HG02798 (cell line): Measurements from ENCODE around the gene ELOVL3.
"Not testable (repeated sequence)": the region's sequence is repeated elsewhere in the genome, so short reads cannot be mapped to it uniquely, and the experiment has no call there.

Source experiments
- ATAC-seq: cut with Tn5 transposase; IDR thresholded peaks from one replicate; pipeline ENCODE4 v1.9.1; 2021; ENCODE audit warnings: mild to moderate bottlenecking; ENCODE audit not compliant: unreplicated experiment, poor library complexity

The ELOVL3 gene, protein sequence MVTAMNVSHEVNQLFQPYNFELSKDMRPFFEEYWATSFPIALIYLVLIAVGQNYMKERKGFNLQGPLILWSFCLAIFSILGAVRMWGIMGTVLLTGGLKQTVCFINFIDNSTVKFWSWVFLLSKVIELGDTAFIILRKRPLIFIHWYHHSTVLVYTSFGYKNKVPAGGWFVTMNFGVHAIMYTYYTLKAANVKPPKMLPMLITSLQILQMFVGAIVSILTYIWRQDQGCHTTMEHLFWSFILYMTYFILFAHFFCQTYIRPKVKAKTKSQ

DNA sequence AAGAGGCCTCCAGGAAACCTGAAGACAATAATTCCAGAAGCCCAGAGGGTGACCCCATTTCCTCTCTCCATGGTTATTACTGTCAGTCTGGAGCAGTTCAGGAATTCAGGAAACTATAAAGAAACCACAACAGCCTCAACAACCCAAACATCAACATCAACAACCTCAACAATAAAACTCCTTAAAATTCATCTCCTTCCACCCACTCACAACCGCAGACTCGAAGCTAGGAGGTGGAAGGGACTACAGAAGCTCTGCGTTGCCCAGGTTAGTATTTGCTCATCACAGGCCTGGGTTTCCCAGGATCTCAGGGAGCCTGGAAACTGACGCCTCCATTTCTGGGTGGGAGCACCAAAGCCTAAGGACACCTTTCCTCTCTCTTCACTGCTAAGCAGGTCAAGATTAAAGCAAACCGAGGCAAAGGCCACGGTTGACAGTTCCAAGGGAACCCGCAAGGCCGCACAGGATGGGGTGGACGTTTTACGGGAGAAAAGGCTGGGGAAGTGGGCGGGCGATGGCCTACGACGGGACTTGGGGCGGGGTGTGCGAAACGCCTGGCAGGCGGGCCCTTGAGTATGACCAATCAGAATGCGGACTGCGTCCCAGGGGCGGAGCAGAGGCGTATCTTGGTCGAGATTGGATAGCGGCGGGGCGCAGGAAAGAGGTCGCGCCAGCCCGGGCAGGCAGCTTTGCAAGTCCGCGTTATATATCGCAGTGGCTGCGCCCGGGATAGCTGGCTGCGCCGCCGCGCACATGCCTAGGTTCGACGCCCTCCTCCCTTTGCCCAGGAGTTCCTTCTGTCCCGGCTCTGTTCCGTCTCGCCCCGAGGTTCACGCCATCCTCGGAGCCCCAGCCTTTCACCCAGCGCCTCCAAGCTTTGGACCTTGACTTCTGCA lies at the start of gene ELOVL3:
Gene ELOVL3, plus strand, starts transcription at position 654 of the 896 bp plus-strand sequence. CDS start 250 bp downstream, outside the sequence.
- peak; percentile 88 for ATAC-seq

DNA sequence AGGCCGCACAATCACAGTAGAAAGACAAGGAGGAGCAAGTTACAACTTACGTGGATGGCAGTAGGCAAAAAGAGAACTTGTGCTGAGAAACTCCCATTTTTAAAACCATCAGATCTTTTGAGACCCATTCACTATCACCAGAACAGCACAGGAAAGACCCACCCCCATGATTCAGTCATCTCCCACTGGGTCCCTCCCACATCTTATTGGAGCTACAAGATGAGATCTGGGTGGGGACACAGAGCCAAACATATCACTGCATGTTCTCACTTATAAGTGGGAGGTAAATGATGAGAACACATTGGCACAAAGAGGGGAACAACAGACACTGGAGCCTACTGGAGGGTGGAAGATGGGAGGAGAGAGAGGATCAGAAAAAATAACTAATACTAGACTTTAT lies 41.5 kb upstream of the ELOVL3 start:
- ATAC-seq, result no peak

DNA sequence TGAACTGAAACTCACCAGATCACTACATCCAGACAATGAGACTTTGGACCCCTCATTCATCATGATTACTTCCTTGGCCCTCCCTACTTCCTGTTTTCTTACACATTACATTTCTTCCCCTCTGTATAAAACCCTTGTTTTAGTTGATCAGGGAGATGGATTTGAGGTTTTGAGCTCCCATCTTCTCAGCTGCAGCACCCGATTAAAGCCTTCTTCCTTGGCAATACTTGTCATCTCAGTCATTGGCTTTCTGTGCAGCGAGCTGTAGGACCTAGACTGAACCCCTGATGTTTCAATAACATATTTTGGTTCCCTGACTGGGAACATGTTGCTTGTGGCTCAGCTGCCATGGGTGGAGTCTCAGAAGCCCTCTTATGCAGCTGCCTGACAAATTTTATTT lies 40.8 kb upstream of the ELOVL3 start:
- no peak for ATAC-seq

DNA sequence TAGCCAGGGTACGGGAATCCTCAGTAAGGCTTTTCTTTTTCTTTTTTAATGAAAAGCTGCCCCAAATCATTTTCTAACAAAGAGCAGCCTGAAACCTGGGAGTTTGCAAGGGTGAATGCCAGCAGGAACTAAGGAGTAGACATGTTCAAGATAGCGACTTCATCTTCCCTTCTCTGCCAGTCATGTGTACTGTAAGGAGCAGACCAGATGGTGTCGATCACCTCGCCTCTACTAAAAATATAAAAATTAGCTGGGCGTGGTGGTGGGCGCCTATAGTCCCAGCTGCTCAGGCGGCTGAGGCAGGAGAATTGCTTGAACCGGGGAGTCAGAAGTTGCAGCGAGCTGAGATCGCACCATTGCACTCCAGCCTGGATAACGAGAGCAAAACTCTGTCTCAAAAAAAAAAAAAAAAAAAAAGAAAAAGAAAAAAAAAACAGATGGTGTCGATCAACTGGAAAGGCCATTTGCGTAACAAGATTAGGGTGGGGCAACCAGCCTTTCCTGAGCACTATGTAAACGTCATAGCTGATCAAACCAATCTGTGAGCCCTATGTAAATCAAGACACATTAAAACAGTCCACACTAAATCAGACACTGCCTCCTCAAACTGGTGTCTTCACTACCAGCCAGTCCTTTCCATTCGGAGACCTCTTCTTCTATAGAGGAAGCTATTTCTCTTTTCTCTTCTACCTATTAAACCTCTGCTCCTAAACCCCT lies 40.1 kb upstream of the ELOVL3 start:
- no peak for ATAC-seq

DNA sequence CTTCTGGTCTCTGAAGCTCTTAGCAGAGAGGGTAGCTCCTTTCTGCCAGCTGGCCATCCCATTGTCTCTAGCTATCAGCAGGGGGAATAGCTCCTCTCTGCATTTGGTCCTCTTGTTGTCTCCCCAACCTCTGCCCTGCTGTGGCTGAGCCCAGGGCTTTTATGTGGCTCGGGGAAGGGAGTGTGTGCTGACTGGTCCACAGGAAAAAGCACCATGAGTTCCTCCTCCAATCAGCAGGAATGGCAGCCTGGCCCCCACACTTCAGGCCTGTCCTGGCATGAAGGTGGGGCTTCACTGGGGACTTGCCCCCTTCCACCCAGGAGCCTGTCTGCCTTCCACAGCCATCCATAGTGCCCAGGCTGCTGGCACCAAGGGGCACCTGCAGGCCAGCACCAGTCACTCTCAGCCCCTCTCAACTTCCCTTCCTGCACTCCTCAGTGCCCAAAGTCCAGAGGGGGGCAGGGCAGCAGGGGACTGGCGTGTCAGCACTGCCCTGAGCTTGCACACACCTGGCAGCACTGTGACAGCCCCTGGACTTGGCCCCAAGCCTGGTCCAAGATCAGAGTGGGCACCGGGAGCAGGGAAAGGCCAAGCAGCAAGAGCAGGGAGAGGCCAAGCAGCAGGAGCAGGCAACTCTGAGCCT lies 37.7 kb upstream of the ELOVL3 start:
- ATAC-seq, result no peak

DNA sequence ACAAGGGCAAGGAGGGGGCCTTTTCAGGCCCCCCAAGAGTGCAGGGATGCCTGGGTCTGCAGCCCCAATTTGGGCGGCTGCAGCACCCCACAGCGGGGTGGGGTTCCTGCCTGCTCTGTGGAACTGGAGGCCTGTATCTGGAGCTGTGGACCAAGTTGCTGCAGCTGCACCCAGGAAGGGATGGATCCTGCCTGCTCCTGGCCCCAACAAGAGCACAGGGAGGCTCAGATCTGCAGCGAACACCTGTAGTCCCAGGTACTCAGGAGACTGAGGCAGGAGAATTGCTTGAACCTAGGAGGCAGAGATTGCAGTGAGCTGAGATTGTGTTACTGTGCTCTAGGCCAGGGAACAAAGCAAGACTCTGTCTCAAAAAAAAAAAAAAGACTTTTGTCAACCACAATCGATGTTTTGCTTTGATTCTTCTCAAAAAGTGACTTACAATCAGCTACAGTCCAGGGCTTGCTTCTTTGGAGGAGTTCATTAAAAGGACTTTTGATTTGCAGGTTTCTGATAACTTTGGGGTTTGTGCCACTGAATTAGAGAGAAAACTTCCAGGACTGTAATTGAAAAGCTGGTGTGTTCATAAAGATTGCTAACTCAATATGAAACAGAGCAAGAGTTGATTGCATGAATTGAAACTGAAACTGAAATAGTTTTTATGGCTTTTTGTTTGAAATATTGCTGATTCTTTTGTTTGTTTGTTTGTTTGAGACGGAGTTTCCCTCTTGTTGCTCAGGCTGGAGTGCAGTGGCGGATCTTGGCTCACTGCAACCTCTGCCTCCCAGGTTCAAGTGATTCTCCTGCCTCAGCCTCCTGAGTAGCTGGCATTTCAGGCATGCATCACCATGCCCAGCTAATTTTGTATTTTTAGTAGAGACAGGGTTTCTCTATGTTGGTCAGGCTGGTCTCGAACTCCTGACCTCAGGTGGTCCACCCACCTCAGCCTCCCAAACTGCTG lies 36.9 kb upstream of the ELOVL3 start:
- ATAC-seq, result not testable (repeated sequence)

DNA sequence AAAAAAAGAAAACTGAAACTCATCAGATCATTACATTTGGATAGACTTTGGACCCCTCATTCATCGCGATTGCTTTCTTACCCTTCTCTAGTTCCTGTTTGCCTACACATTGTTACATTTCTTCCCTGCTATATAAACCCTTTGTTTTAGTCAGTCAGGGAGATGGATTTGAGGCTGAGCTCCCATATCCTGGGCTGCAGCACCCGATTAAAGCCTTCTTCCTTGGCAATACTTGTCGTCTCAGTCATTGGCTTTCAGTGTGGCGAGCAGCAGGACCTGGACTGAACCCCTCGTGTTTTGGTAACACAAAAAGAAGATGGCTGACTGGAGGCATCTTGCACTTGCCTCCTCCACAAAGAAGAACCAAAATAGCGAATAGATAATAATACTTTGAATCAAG lies 34.1 kb upstream of the ELOVL3 start:
- no peak for ATAC-seq

DNA sequence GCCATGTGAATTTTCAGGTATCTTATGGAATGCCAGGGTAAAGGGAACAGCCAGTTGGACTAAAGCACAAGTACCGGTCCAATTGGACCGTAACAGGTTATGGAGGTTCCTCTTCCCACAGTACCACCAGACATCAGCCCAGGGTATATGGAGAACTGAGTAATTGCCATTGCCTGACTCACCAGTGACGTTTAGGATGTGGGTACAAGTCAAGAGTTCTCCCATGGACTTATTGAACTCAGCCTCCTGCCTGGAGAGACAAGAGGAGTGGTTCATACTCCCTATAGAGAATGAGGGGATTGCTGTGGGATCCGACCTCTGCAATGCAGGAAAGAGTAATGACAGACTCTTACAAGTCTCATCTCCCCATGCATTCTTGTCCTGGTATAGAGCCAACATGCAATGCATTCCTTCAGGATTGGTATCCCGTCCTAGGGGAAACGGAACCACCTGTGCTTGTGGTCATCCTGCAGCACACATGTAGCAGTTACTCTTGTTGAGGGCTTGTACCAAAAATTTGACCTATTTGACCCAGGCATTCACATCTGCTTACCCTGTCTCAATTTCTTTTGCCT lies 30.7 kb upstream of the ELOVL3 start:
- no peak for ATAC-seq

DNA sequence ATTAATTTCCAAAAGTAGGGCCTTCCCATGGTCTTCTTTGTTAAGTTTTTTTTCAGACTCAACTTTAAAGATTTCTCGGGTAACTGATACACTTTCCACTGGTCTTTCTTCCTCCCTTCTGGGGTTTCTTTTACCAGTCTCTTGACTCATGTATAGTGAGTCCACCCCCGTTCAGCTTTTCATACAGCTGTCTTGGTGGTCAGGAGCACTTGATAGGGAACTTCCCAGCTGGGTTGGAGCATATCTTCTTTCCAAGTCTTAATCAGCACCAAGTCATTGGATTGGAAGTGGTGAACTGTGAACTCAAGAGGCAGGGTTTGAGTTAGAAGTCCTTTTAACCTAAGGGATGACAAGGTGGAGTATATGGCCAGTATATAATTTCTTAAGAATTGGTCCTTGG lies 29.2 kb upstream of the ELOVL3 start:
- no peak for ATAC-seq

DNA sequence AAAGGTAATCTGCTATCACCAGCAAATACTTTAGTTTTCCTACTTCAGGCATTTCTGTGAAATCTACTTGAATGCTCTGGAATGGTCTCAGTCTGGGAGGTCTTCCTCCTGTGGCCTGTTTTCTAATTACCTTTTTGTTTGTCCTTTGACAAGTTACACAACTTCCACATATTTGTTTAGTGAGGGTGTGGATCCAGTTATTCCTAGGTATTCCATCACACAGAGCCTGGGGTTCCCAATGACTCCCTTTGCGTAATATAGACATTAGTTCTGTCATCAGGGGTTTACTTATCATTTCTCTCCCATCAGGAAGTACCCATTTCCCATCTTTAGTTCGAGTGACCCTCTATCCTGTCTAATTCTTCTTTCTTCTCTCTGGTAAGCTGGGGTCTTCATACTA lies 28.1 kb upstream of the ELOVL3 start:
- no peak for ATAC-seq

DNA sequence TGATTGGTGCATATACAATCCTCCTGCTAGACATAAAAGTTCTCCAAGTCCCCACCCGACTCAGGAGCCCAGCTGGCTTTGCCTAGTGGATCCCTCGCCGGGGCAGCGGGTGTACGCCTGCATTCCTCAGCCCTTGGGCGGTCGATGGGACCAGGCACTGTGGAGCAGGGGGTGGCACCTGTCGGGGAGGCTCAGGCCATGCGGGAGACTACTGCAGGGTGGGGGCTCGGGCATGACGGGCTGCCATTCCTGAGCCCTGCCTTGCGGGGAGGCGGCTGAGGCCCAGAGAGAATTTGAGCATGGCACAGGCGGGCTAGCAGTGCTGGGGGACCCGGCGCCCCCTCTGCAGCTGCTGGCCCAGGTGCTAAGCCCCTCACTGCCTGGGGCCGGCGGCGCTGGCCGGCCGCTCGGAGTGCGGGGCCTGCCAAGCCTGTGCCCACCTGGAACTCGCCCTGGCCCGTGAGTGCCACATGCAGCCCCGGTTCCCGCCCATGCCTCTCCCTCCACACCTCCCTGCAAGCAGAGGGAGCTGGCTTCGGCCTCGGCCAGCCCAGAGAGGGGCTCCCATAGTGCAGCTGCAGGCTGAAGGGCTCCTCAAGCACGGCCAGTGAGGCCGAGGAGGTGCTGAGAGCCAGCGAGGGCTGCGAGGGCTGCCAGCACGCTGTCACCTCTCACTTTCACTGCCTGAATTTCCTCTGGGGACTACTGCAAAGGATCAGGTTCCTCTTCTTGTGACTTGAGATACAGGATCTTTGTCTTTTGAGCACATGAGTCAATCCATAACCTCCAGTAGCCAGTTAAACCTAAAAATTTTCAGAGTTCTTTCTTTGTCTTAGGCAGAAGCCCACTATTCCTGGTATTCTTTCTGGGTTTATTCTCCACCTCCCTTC lies 25.1 kb upstream of the ELOVL3 start:
- no peak for ATAC-seq

DNA sequence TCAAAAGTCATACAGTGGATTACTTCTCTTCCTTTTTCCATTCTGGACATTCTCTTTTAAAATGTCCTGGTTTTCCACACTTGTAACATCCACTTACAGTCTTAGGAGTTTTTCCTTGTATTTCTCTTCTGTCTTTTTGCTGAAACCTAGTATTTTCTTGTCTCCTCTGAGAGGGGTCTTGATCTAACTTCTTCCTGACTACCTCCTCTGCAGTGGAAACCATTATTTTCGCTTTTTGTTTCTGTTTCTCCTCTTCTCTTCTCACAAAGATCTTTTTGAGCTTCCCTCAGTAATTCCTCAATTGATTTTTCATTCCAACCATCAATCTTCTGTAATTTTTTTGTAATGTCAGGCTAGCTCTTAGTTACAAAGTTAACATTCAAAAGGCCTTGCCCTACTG lies 23.7 kb upstream of the ELOVL3 start:
- no peak for ATAC-seq

DNA sequence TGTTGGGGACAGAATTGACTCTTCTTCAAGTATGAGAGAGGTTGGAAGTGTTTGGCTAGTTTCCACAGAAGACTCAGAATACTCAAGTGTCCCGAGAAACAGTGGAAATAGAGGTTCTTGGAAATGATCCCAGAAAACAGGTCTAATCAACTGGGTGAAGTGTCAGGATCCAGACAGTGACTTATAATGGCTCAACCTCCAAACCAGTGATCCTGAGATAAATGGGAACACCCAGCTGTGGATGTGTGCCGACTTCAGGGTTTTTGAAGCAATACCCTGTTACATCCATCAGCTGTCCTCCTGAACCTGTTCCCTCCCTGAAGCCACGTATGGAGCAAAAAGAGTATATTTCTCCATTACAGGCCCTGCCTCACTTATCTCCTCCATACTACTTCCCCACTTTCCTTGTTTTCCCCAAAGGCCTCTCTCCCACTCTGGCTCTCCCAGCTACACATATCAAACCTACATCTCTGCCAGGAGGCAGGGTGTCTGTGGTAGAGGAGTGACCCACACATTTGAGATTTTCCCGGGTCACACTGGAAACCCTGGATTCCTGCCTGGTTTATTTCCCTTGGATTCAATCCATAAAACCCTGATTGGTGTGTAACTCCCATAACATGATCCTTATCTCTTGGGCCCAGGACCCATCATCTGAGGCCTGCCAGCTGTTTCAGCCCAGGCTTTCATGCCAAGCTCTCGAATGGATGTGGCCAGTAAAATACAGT lies 17.6 kb upstream of the ELOVL3 start:
- no peak for ATAC-seq

DNA sequence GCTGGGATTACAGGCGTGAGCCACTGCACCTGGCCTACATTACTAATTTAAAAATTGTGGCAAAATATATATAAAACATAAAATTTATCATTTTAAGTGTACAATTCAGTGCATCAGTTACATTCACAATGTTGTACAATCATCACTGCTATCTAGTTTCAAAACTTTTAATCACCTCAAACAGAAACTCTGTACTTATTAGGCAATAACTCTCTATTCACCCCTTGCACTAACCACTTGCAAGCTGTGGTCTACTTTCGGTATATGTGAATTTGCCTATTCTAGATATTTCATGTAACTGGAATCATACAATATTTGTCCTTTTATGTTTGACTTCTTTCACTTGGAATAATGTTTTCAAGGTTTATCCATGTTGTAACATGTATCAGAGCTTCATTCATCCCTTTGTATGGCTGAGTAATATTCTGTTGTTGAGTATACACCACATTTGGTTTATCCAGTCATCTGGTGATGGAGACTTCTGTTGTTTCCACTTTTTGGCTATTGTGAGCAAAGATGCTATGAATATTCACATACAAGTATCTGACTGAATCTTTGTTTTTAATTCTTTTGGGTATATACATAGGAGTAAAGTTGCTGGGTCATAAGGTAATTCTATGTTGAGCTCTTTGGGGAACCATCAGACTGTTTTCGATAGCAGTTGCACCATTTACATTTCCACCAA lies 14.3 kb upstream of the ELOVL3 start:
- no peak for ATAC-seq

DNA sequence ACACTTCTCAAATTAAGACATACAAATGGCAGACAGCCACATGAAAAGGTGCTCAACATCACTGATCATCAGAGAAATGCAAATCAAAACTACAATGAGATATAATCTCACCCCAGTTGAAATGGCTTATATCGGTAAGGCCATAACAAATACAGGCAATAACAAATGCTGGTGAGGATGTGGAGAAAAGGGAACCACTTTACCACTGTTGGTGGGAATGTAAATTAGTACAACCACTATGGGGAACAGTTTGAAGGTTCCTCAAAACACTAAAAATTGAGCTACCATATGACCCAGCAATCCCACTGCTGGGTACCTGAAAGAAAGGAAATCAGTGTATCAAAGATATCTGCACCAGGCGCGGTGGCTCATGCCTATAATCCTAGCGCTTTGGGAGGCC lies 12.5 kb upstream of the ELOVL3 start:
- ATAC-seq, result not testable (repeated sequence)

DNA sequence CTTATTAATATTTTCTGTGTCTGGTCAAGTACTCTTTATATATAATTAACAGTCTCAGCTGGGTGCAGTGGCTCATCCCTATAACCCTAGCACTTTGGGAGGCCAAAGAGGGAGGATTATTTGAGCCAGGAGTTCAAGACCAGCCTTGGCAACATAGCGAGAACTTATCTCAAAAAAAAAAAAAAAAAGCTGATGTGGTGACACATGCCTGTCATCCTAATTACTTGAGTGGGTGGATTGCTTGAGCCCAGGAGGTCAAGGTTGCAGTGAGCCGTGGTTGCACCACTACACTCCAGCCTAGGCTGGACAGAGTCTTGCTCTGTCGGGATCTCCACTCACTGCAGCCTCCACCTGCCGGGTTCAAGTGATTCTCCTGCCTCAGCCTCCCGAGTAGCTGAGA lies 6.7 kb upstream of the ELOVL3 start:
- ATAC-seq, result no peak

DNA sequence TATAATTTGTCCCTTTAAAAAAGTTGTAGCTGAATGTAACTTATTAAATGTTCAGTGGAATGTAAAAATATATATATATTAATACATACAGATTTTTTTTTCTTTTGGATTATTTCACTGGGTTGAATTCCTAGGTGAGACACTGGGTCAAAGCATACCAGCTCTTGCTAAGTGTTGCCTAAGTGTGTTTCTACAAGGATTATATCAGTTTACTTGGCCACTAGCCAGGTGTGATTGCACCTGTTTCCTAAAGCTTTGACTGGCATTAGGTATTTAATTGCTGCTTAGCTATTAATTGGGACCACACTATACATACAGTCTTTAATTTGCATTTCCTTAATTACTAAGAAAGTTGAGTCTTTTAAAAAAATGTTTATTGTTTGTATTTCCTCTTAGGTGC lies 5.5 kb upstream of the ELOVL3 start:
- ATAC-seq, result no peak
